ENCODE data around the gene HSFX3. TPM values are rescaled to one million over a fixed set of nuclear protein-coding genes. Genes with fewer than 3 reads are reported as not detected.
A peak's percentile ranks its signal among the peaks of the same experiment; 100 is the strongest.

The HSFX3 gene
- total and polyA plus RNA-seq, 2 of the 8 experiments (the other 6 are each of a cell fraction or from before 2014, with no cell fraction given): not detected

DNA sequence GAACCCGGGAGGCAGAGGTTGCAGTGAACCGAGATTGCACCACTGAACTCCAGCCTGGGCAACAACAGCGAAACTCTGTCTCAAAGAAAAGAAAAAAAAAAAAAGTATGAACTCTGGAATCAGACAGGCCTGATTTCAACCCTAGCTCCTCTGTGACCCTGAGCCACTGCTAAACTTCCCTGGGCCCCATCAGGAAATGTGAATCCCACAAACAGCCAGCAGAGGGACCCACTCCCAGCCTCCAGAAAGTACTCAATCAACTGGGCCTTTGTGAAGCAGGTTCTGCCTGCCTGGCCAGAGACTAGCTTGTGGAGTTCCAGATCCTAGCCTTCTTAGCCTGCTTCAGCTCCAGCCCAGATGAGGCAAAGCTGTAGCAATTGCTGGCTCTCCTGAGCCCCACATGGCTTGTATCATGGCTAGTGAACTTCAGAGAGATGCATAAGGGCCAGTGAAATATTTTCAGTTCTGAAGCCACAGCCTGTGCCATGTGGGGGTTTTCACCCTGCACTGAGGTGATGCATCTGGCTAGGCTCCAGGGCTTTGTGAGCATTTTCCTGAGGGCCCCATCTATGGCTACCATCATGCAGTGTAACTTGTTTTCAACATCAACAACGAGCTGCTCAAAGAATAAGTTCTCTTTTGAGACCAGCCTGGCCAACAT lies 37.4 kb downstream of the HSFX3 start:
- Histone ChIP-seq H3K36me3 (ENCODE audit: control insufficient read depth in 2 of 4, insufficient read depth in 4 of 4, low read length in 3 of 4) (no peaks in the 10 kb centered on the region), H2BK15ac (ENCODE audit: low read length) (no peak overlapping the region), H3K4me2 (ENCODE audit: insufficient read depth in 1 of 2, low read depth in 2 of 2, low read length in 2 of 2) (no peak overlapping the region), H2BK12ac (ENCODE audit: low read depth, low read length) (no peak overlapping the region), H4K20me1 (replicated peaks in 1 of 2; ENCODE audit: control insufficient read depth in 1 of 2, insufficient read depth in 2 of 2, low read length in 2 of 2) (no peaks in the 10 kb centered on the region), H3K79me1 (ENCODE audit: low read depth, low read length) (no peaks in the 10 kb centered on the region), H4K5ac (ENCODE audit: insufficient read length, low read depth, low read length) (peak overlapping the region; percentile 40), H2AK5ac (ENCODE audit: low read depth, low read length) (no peak overlapping the region), H2BK120ac (replicated peaks; ENCODE audit: low read depth, low read length) (no peak overlapping the region), H3K23ac (ENCODE audit: insufficient read length) (no peak overlapping the region), H3K18ac (ENCODE audit: extremely low read depth, low read length) (no peak overlapping the region), H3K14ac (ENCODE audit: insufficient read length) (no peak overlapping the region), H3K4me3 (ENCODE audit: extremely low read depth in 1 of 4, insufficient read depth in 2 of 4, low read depth in 3 of 4, low read length in 4 of 4) (no peak overlapping the region), H4K91ac (replicated peaks; ENCODE audit: insufficient read length, low read length) (no peak overlapping the region), H2BK20ac (ENCODE audit: low read length) (no peak overlapping the region), H3K79me2 (ENCODE audit: control insufficient read depth in 1 of 2, insufficient read depth in 2 of 2, low read length in 2 of 2) (no peaks in the 10 kb centered on the region), H3K4me1 (replicated peaks in 1 of 4; ENCODE audit: control insufficient read depth in 3 of 4, insufficient read depth in 4 of 4, low read length in 3 of 4) (peaks cover 0 to 3% (median 1%) of the 10 kb centered on the region in 4 experiments; a peak in 3 of 7 replicates), H2AFZ (ENCODE audit: low read length) (peak overlapping the region; percentile 88; the same call in 1 of the 2 replicates), H3K56ac (replicated peaks; ENCODE audit: insufficient read length, low read depth, low read length) (no peak overlapping the region), H3K4ac (replicated peaks; ENCODE audit: insufficient read length, low read depth, low read length) (no peak overlapping the region), H3K9ac (replicated peaks in 1 of 4; ENCODE audit: extremely low read depth in 1 of 4, low read depth in 3 of 4, low read length in 3 of 4) (no peak overlapping the region), H3K23me2 (ENCODE audit: low read depth, low read length) (no peaks in the 10 kb centered on the region), H3K27ac (ENCODE audit: low read depth, low read length) (no peak overlapping the region; the same call in 1 of the 2 replicates), H3K27me3 (replicated peaks in 1 of 4; ENCODE audit: control insufficient read depth in 3 of 4, extremely low read depth in 1 of 4, insufficient read depth in 3 of 4, low read length in 3 of 4) (no peaks in the 10 kb centered on the region), H4K8ac (ENCODE audit: extremely low read depth, insufficient read depth, low read length) (no peak overlapping the region), H3K9me3 (ENCODE audit: insufficient read depth in 2 of 2, low read depth in 1 of 2, low read length in 1 of 2) (no peaks in the 10 kb centered on the region), H2BK5ac (ENCODE audit: low read depth, low read length) (no peak overlapping the region)
- WGBS, 2 experiments (ENCODE audit: extremely low coverage in 1 of 2, insufficient coverage in 1 of 2, insufficient read length in 1 of 2, insufficient replicate concordance in 2 of 2, low coverage in 1 of 2, low lambda C conversion rate in 2 of 2, missing lambda C conversion rate in 1 of 2): 93% methylated on average over 4 of the region's 4 CpGs; no CpG with 5 or more reads in 1 of the 2 experiments
- DNase-seq (ENCODE audit: low read depth in 1 of 2, low spot score in 2 of 2): peak in 1 of 2 experiments; percentile 60
- ChIA-PET CTCF (ENCODE audit: partially characterized antibody) (interaction anchor here (0.6 to 2.7 kb wide), 11 partner anchors 10 to 1333 kb away, joined by 3 to 18 read pairs (median 5); no protein-coding TSS in a partner anchor), POLR2A (ENCODE audit: partially characterized antibody) (interaction anchor here (0.6 to 1.5 kb wide), 3 partner anchors 9 to 307 kb away, joined by 3 to 4 read pairs (median 3); no protein-coding TSS in a partner anchor)
- no peak for TF ChIP-seq SRF (IDR thresholded peaks at IDR 0.05; ENCODE audit: low read depth, low read length)
- TF ChIP-seq, protein P1, sequence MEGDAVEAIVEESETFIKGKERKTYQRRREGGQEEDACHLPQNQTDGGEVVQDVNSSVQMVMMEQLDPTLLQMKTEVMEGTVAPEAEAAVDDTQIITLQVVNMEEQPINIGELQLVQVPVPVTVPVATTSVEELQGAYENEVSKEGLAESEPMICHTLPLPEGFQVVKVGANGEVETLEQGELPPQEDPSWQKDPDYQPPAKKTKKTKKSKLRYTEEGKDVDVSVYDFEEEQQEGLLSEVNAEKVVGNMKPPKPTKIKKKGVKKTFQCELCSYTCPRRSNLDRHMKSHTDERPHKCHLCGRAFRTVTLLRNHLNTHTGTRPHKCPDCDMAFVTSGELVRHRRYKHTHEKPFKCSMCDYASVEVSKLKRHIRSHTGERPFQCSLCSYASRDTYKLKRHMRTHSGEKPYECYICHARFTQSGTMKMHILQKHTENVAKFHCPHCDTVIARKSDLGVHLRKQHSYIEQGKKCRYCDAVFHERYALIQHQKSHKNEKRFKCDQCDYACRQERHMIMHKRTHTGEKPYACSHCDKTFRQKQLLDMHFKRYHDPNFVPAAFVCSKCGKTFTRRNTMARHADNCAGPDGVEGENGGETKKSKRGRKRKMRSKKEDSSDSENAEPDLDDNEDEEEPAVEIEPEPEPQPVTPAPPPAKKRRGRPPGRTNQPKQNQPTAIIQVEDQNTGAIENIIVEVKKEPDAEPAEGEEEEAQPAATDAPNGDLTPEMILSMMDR (IDR thresholded peaks at IDR 0.05; ENCODE audit: control extremely low read depth in 1 of 3, insufficient read depth in 1 of 3, low read depth in 1 of 3, low read length in 3 of 3): peak; percentile 52 to 73 (median 67)
- no peak for TF ChIP-seq TAF1 (IDR thresholded peaks at IDR 0.05; ENCODE audit: low read depth, low read length)
- no peak for TF ChIP-seq SP1 (IDR thresholded peaks at IDR 0.05; ENCODE audit: low read depth, low read length)
- peak; percentile 59 to 71 for TF ChIP-seq RAD21 (IDR thresholded peaks at IDR 0.05 in 1 of 2, conservative IDR thresholded peaks at IDR 0.05 in 1 of 2; ENCODE audit: low read depth in 2 of 2, low read length in 2 of 2)
- no peak for TF ChIP-seq KDM5A (IDR thresholded peaks at IDR 0.05; ENCODE audit: low read length)
- TF ChIP-seq RBBP5 (IDR thresholded peaks at IDR 0.05; ENCODE audit: borderline replicate concordance, low read depth, low read length): no peak
- TF ChIP-seq SIRT6 (IDR thresholded peaks at IDR 0.05; ENCODE audit: low read length): no peak
- peak; percentile 55 for FAIRE-seq
